GM12891 (cell line): ENCODE results near the gene WNK1.
A peak's percentile ranks its signal among the peaks of the same experiment; 100 is the strongest.

Experiments
- POLR2A ChIP-seq: IDR thresholded peaks from 2 replicates; pipeline ENCODE4 v1.6.1; 2011; ENCODE audit warnings: low read depth, low read length, control low read depth
- POLR2AphosphoS5 ChIP-seq: IDR thresholded peaks from 2 replicates; pipeline ENCODE4 v1.6.1; 2011; ENCODE audit warnings: low read depth, low read length, control low read depth
- POU2F2 ChIP-seq: IDR thresholded peaks from 2 replicates; pipeline ENCODE4 v1.6.1; 2011; ENCODE audit warnings: low read depth, mild to moderate bottlenecking, control low read depth, low read length, moderate library complexity
- SPI1 ChIP-seq: IDR thresholded peaks from 2 replicates; pipeline ENCODE4 v1.6.1; 2011; ENCODE audit warnings: low read depth, low read length, control low read depth
- TAF1 ChIP-seq: IDR thresholded peaks from 2 replicates; pipeline ENCODE4 v1.6.1; 2011; ENCODE audit warnings: low read depth, low read length, control low read depth

- peak; percentile 94 for TF ChIP-seq POLR2A
- peak; percentile 81 for TF ChIP-seq TAF1
- TF ChIP-seq POU2F2 = peak; percentile 67
- TF ChIP-seq SPI1 = peak; percentile 46
- TF ChIP-seq POLR2AphosphoS5 = peak; percentile 95
Observed at GRCh38 chr12:751192-751998, 984 bp upstream of the WNK1 start.
